ENCODE results near the gene RAD9A. TPM values are rescaled to one million over a fixed set of nuclear protein-coding genes. Genes with fewer than 3 reads are reported as not detected.

RAD9A gene
- polyA plus RNA-seq, 1 of the 3 experiments (the other 2 are of a cell fraction): 22.3 TPM

GRCh38 chr11:67406969-67407687 is 15.3 kb downstream of the RAD9A start:
- POLR2A ChIA-PET: no interaction called here

GRCh38 chr11:67407688-67408163 is 15.9 kb downstream of the RAD9A start:
- TF ChIP-seq SMC3 (IDR thresholded peaks at IDR 0.05; ENCODE audit: low read depth, low read length): no peak
- TF ChIP-seq GATA2 (CRISPR knock-in tag; IDR thresholded peaks at IDR 0.05): no peak
- no peak for TF ChIP-seq MXI1 (IDR thresholded peaks at IDR 0.05; ENCODE audit: low read depth, low read length)
- TF ChIP-seq SIN3A (IDR thresholded peaks at IDR 0.05; ENCODE audit: borderline replicate concordance, low read depth, low read length): no peak
- no peak for TF ChIP-seq ELF1 (IDR thresholded peaks at IDR 0.05)
- no peak for TF ChIP-seq TAF1 (IDR thresholded peaks at IDR 0.05; ENCODE audit: borderline replicate concordance, low read depth, low read length)
- no peak for TF ChIP-seq TCF12 (IDR thresholded peaks at IDR 0.05)
- Histone ChIP-seq H3K79me2 (ENCODE audit: insufficient read depth) (no peaks in the 10 kb centered on the region), H3K9me2 (no peaks in the 10 kb centered on the region), H3K9me3 (no peaks in the 10 kb centered on the region), H3K27ac (ENCODE audit: low read depth in 2 of 2, low read length in 1 of 2) (no peak overlapping the region), H3F3A (replicated peaks; ENCODE audit: insufficient read depth) (no peaks in the 10 kb centered on the region), H4K20me1 (ENCODE audit: insufficient read depth) (no peaks in the 10 kb centered on the region), H3K4me3 (ENCODE audit: low read depth in 2 of 2, low read length in 1 of 2) (no peak overlapping the region), H2AFZ (ENCODE audit: low read depth) (no peak overlapping the region), H3K4me2 (no peak overlapping the region), H3K9ac (no peak overlapping the region), H3K4me1 (ENCODE audit: control insufficient read depth in 1 of 2, insufficient read depth in 2 of 2, low read depth in 1 of 2, low read length in 1 of 2) (no peaks in the 10 kb centered on the region), H3K36me3 (replicated peaks in 1 of 2; ENCODE audit: control insufficient read depth in 1 of 2, insufficient read depth in 2 of 2, low read length in 1 of 2) (no peaks in the 10 kb centered on the region), H3K27me3 (ENCODE audit: insufficient read depth) (no peaks in the 10 kb centered on the region)
- CTCF ChIA-PET: interaction anchor here (1.0 to 1.6 kb wide), 2 partner anchors 25 to 99 kb away, joined by 3 to 4 read pairs; no protein-coding TSS in a partner anchor
- 71% methylated on average over 11 of the region's 12 CpGs for WGBS (ENCODE audit: low lambda C conversion rate)
- POLR2A ChIA-PET: no interaction called here
- no peak for DNase-seq

More at GRCh38 chr11:67406969-67407687, 15.3 kb downstream of the RAD9A start:
- no peaks in the 10 kb centered on the region for H3K79me2 ChIP-seq (ENCODE audit: insufficient read depth)
- H3F3A ChIP-seq (replicated peaks; ENCODE audit: insufficient read depth): no peaks in the 10 kb centered on the region
- no peaks in the 10 kb centered on the region for H3K9me2 ChIP-seq
- no peak overlapping the region for H3K4me3 ChIP-seq (ENCODE audit: low read depth in 2 of 2, low read length in 1 of 2)
- peak; percentile 36 for DNase-seq
- CTCF ChIA-PET: interaction anchor here (0.9 to 1.6 kb wide), 3 partner anchors 14 to 99 kb away, joined by 3 to 4 read pairs (median 3); no protein-coding TSS in a partner anchor
- H3K4me1 ChIP-seq (ENCODE audit: control insufficient read depth in 1 of 2, insufficient read depth in 2 of 2, low read depth in 1 of 2, low read length in 1 of 2): peaks cover 1 to 2% of the 10 kb centered on the region in 2 experiments; a peak in 2 of 4 replicates
- TF ChIP-seq EZH2phosphoT487 (IDR thresholded peaks at IDR 0.05; ENCODE audit: borderline replicate concordance, low read depth): no peak
- no peak for TF ChIP-seq GATA2 (CRISPR knock-in tag; IDR thresholded peaks at IDR 0.05)
- no peak overlapping the region for H3K4me2 ChIP-seq
- H3K27me3 ChIP-seq (ENCODE audit: insufficient read depth): no peaks in the 10 kb centered on the region
- H3K27ac ChIP-seq (ENCODE audit: low read depth in 2 of 2, low read length in 1 of 2): no peak overlapping the region
- no peaks in the 10 kb centered on the region for H3K9me3 ChIP-seq
- H4K20me1 ChIP-seq (ENCODE audit: insufficient read depth): no peaks in the 10 kb centered on the region
- H2AFZ ChIP-seq (ENCODE audit: low read depth): no peak overlapping the region
- WGBS (ENCODE audit: low lambda C conversion rate): 63% methylated on average over 8 of the region's 12 CpGs
- no peaks in the 10 kb centered on the region for H3K36me3 ChIP-seq (replicated peaks in 1 of 2; ENCODE audit: control insufficient read depth in 1 of 2, insufficient read depth in 2 of 2, low read length in 1 of 2)
- H3K9ac ChIP-seq: no peak overlapping the region

DNA sequence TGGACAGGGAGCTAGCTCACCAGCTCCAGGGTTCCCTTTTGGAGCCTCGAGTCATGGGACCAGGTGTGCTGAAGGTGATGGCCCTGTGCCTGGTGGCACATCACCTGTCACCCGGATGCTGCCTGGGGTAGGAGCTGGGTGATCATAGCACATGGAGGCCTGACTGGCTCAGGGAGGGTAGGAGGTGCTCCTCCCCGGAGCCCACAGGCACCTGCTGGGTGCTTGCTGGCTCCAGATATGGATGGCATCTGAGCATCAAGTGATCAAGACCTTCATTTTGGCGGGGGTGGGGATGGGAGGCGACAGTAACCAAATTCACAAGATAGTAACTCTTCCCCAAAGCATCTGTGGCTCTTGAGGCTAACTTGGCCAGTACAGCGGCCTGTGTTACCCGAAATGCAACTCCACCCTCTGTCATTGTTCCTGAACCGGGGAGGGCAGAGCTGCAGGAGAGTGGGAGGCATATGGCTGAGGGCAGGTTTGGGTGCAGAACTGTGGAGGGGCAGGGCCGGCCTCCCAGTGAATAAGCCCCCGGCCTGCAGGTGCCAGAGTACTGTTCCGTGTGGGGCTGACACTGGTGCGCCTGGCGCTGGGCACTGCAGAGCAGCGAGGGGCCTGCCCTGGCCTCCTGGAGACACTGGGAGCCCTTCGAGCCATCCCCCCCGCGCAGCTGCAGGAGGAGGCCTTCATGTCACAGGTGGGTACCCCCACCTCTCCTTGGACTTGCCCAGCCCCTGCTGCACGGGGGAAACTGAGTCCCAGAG is 16.8 kb downstream of the RAD9A start:
- no peak for TF ChIP-seq RFX5 (IDR thresholded peaks at IDR 0.05; ENCODE audit: low read length)
- TF ChIP-seq, protein P1, sequence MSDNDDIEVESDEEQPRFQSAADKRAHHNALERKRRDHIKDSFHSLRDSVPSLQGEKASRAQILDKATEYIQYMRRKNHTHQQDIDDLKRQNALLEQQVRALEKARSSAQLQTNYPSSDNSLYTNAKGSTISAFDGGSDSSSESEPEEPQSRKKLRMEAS (IDR thresholded peaks at IDR 0.05; ENCODE audit: low read depth): no peak
- ChIA-PET CTCF (interaction anchor here (0.7 to 1.6 kb wide), 2 partner anchors 26 to 57 kb away, joined by 3 to 4 read pairs; no protein-coding TSS in a partner anchor), POLR2A (no interaction called here)
- Histone ChIP-seq H3F3A (replicated peaks; ENCODE audit: insufficient read depth) (no peaks in the 10 kb centered on the region), H3K27me3 (ENCODE audit: insufficient read depth) (no peaks in the 10 kb centered on the region), H2AFZ (ENCODE audit: low read depth) (no peak overlapping the region), H3K9me3 (no peaks in the 10 kb centered on the region), H3K4me2 (no peak overlapping the region), H4K20me1 (ENCODE audit: insufficient read depth) (no peaks in the 10 kb centered on the region), H3K4me1 (ENCODE audit: control insufficient read depth in 1 of 2, insufficient read depth in 2 of 2, low read depth in 1 of 2, low read length in 1 of 2) (no peaks in the 10 kb centered on the region; a peak in 1 of 4 replicates), H3K36me3 (replicated peaks in 1 of 2; ENCODE audit: control insufficient read depth in 1 of 2, insufficient read depth in 2 of 2, low read length in 1 of 2) (no peaks in the 10 kb centered on the region), H3K4me3 (ENCODE audit: low read depth in 2 of 2, low read length in 1 of 2) (no peak overlapping the region), H3K9ac (no peak overlapping the region), H3K79me2 (ENCODE audit: insufficient read depth) (no peaks in the 10 kb centered on the region), H3K27ac (ENCODE audit: low read depth in 2 of 2, low read length in 1 of 2) (no peak overlapping the region), H3K9me2 (no peaks in the 10 kb centered on the region)
- DNase-seq: no peak
- 75% methylated on average over 10 of the region's 18 CpGs for WGBS (ENCODE audit: low lambda C conversion rate)
